Activated naive CD8-positive, alpha-beta T cell treated with anti-CD3 and anti-CD28 coated beads for 36 hours (primary cell): ENCODE data around the gene SCYGR5. TPM values are rescaled to one million over a fixed set of nuclear protein-coding genes. Genes with fewer than 3 reads are reported as not detected.

Experiments used
- DNase-seq: peaks from one replicate; pipeline ENCODE4 v3.0.0; 2021
- H3K27ac Mint-ChIP-seq: one replicate; pipeline ENCODE4 v1.8.0; 2022; ENCODE audit warnings: mild to moderate bottlenecking, moderate library complexity, mixed read lengths
- H3K27me3 Mint-ChIP-seq: one replicate; pipeline ENCODE4 v1.8.0; 2022; ENCODE audit warnings: mild to moderate bottlenecking, mixed read lengths
- H3K36me3 Mint-ChIP-seq: one replicate; pipeline ENCODE4 v1.8.0; 2021; ENCODE audit warnings: mild to moderate bottlenecking, mixed read lengths
- H3K4me1 Mint-ChIP-seq: one replicate; pipeline ENCODE4 v1.8.0; 2021; ENCODE audit warnings: mixed read lengths
- H3K4me3 Mint-ChIP-seq: one replicate; pipeline ENCODE4 v1.8.0; 2022; ENCODE audit warnings: mild to moderate bottlenecking, moderate library complexity, mixed read lengths
- H3K9me3 Mint-ChIP-seq: one replicate; pipeline ENCODE4 v1.8.0; 2022; ENCODE audit warnings: mixed read lengths
- total RNA-seq, 2 experiments: library from RNA; stranded (reverse); gene quantifications; one replicate each; pipeline ENCODE4 v1.2.3, GENCODE V29; 2021

Gene SCYGR5
- total RNA-seq, 2 experiments from 2014 or later: not detected

- DNase-seq: no peak
- Mint-ChIP-seq H3K27ac (no peak overlapping the region), H3K4me1 (no peaks in the 10 kb centered on the region), H3K36me3 (no peaks in the 10 kb centered on the region), H3K4me3 (no peak overlapping the region), H3K27me3 (peaks cover 9% of the 10 kb centered on the region), H3K9me3 (no peaks in the 10 kb centered on the region)
Observed at GRCh38 chr2:227707390-227707789, 40.8 kb downstream of the SCYGR5 start.

GRCh38 chr2:227710986-227711385 lies 44.4 kb downstream of the SCYGR5 start:
- Mint-ChIP-seq H3K27ac (no peak overlapping the region), H3K9me3 (no peaks in the 10 kb centered on the region)

GRCh38 chr2:227713291-227713690 lies 46.7 kb downstream of the SCYGR5 start:
- Mint-ChIP-seq H3K4me3 (no peak overlapping the region), H3K9me3 (no peaks in the 10 kb centered on the region), H3K27me3 (peaks cover 34% of the 10 kb centered on the region), H3K4me1 (no peaks in the 10 kb centered on the region), H3K36me3 (no peaks in the 10 kb centered on the region), H3K27ac (no peak overlapping the region)
- no peak for DNase-seq

More at GRCh38 chr2:227710986-227711385, 44.4 kb downstream of the SCYGR5 start:
- no peak overlapping the region for H3K4me3 Mint-ChIP-seq
- H3K27me3 Mint-ChIP-seq: peaks cover 18% of the 10 kb centered on the region
- H3K4me1 Mint-ChIP-seq: no peaks in the 10 kb centered on the region
- no peak for DNase-seq
- H3K36me3 Mint-ChIP-seq: no peaks in the 10 kb centered on the region

GRCh38 chr2:227716501-227716900 lies 49.9 kb downstream of the SCYGR5 start:
- H3K27ac Mint-ChIP-seq: no peak overlapping the region

More at GRCh38 chr2:227716501-227716900, 49.9 kb downstream of the SCYGR5 start:
- no peak for DNase-seq
- H3K4me3 Mint-ChIP-seq: no peak overlapping the region
- H3K4me1 Mint-ChIP-seq: no peaks in the 10 kb centered on the region
- peaks cover 51% of the 10 kb centered on the region for H3K27me3 Mint-ChIP-seq
- no peaks in the 10 kb centered on the region for H3K36me3 Mint-ChIP-seq
- no peaks in the 10 kb centered on the region for H3K9me3 Mint-ChIP-seq

Other genes starting within 250 kb of the SCYGR5 start
- 100 to 1,000 TPM; 151 to 162 TPM for gene AGFG1, start 194.6 kb upstream of the SCYGR5 start, total RNA-seq
- not detected for gene SCYGR2, start 67.9 kb upstream of the SCYGR5 start, total RNA-seq
- not detected for gene SCYGR3, start 52.0 kb upstream of the SCYGR5 start, total RNA-seq
- not detected for gene SCYGR4, start 49.3 kb upstream of the SCYGR5 start, total RNA-seq
- gene SLC19A3, start 51.2 kb downstream of the SCYGR5 start, total RNA-seq: not detected
- not detected for gene SCYGR6, start 58.0 kb downstream of the SCYGR5 start, total RNA-seq
- not detected for gene SCYGR7, start 61.5 kb downstream of the SCYGR5 start, total RNA-seq
- not detected for gene SCYGR8, start 79.1 kb downstream of the SCYGR5 start, total RNA-seq
- gene CCL20, start 147.0 kb downstream of the SCYGR5 start, total RNA-seq: 1 to 10 TPM; 3.1 to 4.4 TPM
- not detected for gene DAW1, start 204.8 kb downstream of the SCYGR5 start, total RNA-seq